Activated T-cell treated with anti-CD3 and anti-CD28 coated beads, Interleukin-2, amount 50 U/mL, for 72 hours (primary cell): Measurements from ENCODE around the gene OCRL. TPM values are rescaled to one million over a fixed set of nuclear protein-coding genes. Genes with fewer than 3 reads are reported as not detected.

Experiments
- ATAC-seq, 2 donors: fragments of 150-1000 bp; cut with Tn5 transposase; replicated peaks in 1 of 2; 2 replicates each; pipeline ENCODE4 v1.10.0; 2021; ENCODE audit warnings: moderate library complexity in 2 of 2, mild to moderate bottlenecking in 1 of 2
- DNase-seq, 2 donors: peaks; one replicate each; pipeline ENCODE4 v3.0.0; 2021 to 2022; ENCODE audit warnings: mixed read lengths in 1 of 2
- H3K27ac Mint-ChIP-seq: one replicate; pipeline ENCODE4 v1.8.0; 2022; ENCODE audit warnings: mild to moderate bottlenecking, moderate library complexity, mixed read lengths
- H3K27me3 Mint-ChIP-seq: one replicate; pipeline ENCODE4 v1.8.0; 2022; ENCODE audit warnings: low read depth, mixed read lengths
- H3K36me3 Mint-ChIP-seq, 2 donors: one replicate each; pipeline ENCODE4 v1.8.0; 2022; ENCODE audit warnings: mixed read lengths in 2 of 2, mild to moderate bottlenecking in 1 of 2; ENCODE audit not compliant: insufficient read depth in 2 of 2
- H3K4me1 Mint-ChIP-seq: one replicate; pipeline ENCODE4 v1.8.0; 2022; ENCODE audit warnings: low read depth, mixed read lengths
- H3K4me3 Mint-ChIP-seq, 2 donors: one replicate each; pipeline ENCODE4 v1.8.0; 2022; ENCODE audit warnings: mild to moderate bottlenecking in 2 of 2, mixed read lengths in 2 of 2, moderate library complexity in 2 of 2
- H3K9me3 Mint-ChIP-seq, 2 donors: one replicate each; pipeline ENCODE4 v1.8.0; 2022; ENCODE audit warnings: mixed read lengths in 2 of 2
- total RNA-seq, 2 donors: library from RNA; stranded (reverse); gene quantifications; one replicate each; pipeline ENCODE4 v1.2.3, GENCODE V29; 2022

Gene OCRL
- total RNA-seq, 2 donors from 2014 or later, result 3.1 to 4.7 TPM

DNA sequence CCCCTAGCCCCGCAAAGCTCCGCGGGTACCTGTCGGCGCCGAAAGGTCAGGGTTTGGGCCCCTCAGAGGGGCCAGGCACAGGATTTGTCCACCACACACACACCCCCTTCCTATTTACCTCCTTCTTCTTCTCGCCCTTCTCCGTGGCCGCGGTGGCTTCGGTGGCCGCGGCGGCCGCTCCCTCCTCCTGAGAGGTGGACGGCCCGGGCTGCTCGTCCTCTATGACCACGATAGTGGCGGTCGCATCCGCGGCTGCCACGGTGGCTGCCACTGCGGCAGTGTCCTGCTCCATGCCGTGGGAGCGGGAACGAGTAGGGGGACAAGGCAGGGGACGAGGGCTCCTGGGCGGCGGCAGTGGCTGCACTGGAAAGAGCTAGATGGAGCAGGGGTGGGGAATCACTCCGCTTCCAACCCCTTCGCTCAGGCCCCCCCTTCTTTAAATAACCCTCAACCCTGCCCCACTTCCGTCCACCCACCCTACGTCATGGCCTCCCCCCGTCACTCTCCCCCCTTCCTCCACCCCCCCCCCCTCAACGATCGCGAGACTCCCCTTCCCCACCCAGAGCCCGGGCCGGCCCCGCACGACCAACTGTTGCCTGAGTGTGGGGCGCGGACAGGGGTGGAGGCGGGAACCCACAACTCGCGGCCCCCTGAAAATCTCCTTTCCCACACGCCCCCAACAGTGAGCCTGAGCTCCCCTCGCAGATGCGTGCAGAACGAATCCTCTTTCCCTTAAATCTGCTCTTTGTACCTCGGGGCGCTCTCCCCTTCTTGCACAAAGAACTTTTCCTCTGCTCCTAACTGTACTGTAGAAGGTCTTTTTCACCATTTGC, 16.8 kb upstream of the OCRL start, which contains the start of gene SMARCA1:
SMARCA1 (minus strand) TSS at position 412 of the 833 bp plus-strand sequence; CDS start at position 292, 120 bp downstream.
- no peak within 1 kb of the TSS for H3K27ac Mint-ChIP-seq
- H3K27me3 Mint-ChIP-seq, result peaks cover 32% of the 10 kb centered on the region
- H3K4me3 Mint-ChIP-seq, result peak within 1 kb of the TSS; percentile 86 to 87
- H3K4me1 Mint-ChIP-seq, result peaks cover 4% of the 10 kb centered on the region
- DNase-seq (peak in 1 of 2 donors; percentile 1), ATAC-seq (peak; percentile 25 to 27)
- H3K36me3 Mint-ChIP-seq, result no peaks in the 10 kb centered on the region
- H3K9me3 Mint-ChIP-seq, result no peaks in the 10 kb centered on the region

DNA sequence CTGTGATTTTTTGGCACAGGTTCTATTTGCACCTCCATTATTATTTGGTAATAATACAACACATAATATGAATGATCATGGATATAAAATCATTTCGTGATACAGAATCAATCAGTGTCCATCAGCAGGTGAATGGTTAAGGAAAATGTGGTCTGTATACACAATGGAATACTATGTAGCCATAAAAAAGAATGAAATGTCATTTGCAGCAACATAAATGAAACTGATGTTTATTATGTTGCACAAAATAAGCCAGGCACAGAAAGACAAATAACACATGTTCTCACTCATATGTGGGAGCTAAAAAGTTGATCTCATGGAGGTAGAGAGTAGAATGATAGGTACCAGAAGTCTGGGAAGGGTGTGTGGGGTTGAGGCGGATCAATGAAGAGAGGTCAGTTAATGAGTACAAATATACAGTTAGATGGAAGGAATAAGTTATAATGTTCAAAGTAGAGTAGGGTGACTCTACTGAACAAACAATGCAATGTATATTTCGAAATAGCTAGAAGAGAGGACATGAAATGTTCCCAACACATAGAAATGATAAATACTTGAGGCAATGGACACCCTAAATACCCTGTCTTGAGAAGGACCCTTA, 15.7 kb upstream of the OCRL start:
- Mint-ChIP-seq H3K4me3 (peak overlapping the region; percentile 73 to 80), H3K9me3 (no peaks in the 10 kb centered on the region), H3K27ac (no peak overlapping the region), H3K4me1 (peaks cover 4% of the 10 kb centered on the region), H3K27me3 (peaks cover 32% of the 10 kb centered on the region), H3K36me3 (no peaks in the 10 kb centered on the region)
- ATAC-seq, result no peak
- DNase-seq, result no peak

DNA sequence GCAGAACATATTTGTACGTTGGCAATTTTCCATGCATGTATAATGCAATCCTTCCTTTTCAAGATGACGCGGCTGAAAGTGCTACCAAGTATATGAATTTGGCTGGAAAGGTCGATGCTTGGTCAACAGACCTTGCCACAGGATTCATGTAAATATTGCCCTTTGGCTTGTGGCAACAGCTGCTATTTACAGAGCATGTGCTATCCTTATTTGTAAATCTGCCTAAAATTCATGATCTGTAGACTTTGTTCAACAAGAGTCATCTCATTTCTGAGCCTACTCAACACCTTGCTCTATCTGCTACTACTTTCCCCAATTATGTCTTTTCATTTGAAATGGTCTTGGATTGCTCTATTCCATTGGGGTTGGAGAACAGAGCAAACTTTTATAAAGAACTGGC, 14.9 kb upstream of the OCRL start:
- Mint-ChIP-seq H3K36me3 (no peaks in the 10 kb centered on the region), H3K27me3 (peaks cover 36% of the 10 kb centered on the region), H3K27ac (no peak overlapping the region), H3K9me3 (no peaks in the 10 kb centered on the region), H3K4me3 (no peak overlapping the region), H3K4me1 (peaks cover 4% of the 10 kb centered on the region)
- DNase-seq (no peak), ATAC-seq (no peak)

DNA sequence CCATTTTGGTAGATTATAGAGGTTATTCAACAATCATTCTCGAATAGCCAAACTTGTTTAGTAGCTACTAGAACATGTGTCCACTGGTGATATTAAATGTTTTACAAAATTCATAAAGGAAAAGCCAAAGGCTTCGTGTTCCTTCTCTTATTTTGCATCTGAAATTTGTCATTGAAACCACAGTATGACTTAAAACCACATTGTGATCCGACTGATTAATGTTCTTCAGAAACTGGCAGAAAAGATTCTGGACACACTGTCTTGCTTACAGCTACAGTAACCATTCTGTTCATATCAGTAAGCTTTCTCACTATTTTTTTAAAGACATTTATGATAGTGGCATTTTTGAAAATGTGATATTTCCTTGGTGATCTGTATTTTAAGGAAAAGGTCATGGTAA, 14.2 kb upstream of the OCRL start:
- Mint-ChIP-seq H3K36me3 (no peaks in the 10 kb centered on the region), H3K27me3 (peaks cover 31% of the 10 kb centered on the region), H3K4me1 (peaks cover 4% of the 10 kb centered on the region), H3K4me3 (no peak overlapping the region), H3K9me3 (no peaks in the 10 kb centered on the region), H3K27ac (no peak overlapping the region)
- no peak for ATAC-seq
- no peak for DNase-seq

DNA sequence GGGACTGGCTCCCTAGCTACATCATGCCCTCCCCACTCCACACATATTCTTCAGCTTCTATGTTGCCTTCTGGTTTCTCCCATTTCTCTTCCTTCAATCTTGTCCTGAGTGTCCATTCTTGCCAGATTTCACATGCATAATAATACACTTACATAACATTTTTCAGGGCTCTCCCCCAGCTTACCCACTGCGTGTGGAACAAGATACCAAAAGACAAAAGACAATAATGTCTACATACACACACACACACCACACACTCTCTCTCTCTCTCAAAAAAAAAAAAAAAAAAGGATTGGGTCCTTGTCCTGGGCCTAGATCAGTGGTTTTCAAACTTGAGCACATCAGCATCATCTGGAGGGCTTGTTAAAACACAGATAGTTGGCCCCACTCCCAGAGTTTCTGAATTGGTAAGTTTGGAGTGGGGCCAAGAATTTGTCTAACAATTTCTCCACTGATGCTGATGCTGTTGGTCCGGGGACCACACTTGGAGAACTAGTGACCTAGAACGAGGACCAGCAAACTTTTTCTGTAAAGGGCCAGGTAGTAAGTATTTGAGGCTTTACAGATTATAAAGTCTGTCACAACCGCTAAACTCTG, 10.3 kb upstream of the OCRL start:
- Mint-ChIP-seq H3K36me3 (no peaks in the 10 kb centered on the region), H3K9me3 (no peaks in the 10 kb centered on the region), H3K4me3 (no peak overlapping the region), H3K4me1 (no peaks in the 10 kb centered on the region), H3K27ac (no peak overlapping the region), H3K27me3 (peaks cover 15% of the 10 kb centered on the region)
- DNase-seq, result no peak
- no peak for ATAC-seq

DNA sequence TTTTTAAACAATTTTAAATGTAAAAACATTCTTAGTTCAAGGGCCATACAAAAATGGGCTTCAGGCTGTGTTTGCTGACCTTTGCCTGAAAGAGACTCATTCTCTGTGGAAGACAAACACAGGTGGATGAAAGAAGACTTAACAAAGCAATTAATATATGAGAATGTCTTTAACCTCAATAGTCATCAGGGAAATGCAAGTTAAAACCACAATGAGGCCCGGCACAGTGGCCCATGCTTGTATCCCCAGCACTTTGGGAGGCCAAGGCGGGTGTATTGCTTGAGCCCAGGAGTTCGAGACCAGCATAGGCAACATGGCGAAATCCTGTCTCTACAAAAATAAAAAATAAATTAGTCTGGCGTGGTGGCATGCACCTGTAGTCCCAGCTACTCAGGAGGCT, 9.6 kb upstream of the OCRL start:
- Mint-ChIP-seq H3K4me3 (no peak overlapping the region), H3K27ac (no peak overlapping the region), H3K27me3 (peaks cover 12% of the 10 kb centered on the region), H3K36me3 (no peaks in the 10 kb centered on the region), H3K9me3 (no peaks in the 10 kb centered on the region), H3K4me1 (no peaks in the 10 kb centered on the region)
- no peak for ATAC-seq
- DNase-seq, result no peak

DNA sequence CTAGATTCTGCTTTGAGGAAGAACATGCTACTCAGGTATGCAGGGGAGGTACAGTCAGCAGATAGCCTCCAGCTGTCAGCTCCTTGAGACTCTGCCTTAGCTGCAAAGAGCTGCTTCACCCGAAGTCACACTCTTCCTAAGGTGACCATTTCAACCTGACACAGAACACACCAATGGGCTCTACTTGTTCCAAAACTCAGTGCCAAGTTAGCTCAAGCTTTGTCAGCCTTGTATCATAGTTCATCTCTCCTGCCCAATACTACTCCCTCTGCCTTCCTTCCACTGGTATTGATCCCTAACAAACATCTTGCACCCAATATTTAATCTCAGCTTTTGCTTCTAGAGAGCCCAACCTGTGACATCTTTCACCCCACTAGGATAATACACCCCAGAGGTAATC, 8.9 kb upstream of the OCRL start:
- Mint-ChIP-seq H3K4me3 (no peak overlapping the region), H3K27me3 (peaks cover 12% of the 10 kb centered on the region), H3K9me3 (no peaks in the 10 kb centered on the region), H3K36me3 (no peaks in the 10 kb centered on the region), H3K4me1 (no peaks in the 10 kb centered on the region), H3K27ac (no peak overlapping the region)
- ATAC-seq (no peak), DNase-seq (no peak)

DNA sequence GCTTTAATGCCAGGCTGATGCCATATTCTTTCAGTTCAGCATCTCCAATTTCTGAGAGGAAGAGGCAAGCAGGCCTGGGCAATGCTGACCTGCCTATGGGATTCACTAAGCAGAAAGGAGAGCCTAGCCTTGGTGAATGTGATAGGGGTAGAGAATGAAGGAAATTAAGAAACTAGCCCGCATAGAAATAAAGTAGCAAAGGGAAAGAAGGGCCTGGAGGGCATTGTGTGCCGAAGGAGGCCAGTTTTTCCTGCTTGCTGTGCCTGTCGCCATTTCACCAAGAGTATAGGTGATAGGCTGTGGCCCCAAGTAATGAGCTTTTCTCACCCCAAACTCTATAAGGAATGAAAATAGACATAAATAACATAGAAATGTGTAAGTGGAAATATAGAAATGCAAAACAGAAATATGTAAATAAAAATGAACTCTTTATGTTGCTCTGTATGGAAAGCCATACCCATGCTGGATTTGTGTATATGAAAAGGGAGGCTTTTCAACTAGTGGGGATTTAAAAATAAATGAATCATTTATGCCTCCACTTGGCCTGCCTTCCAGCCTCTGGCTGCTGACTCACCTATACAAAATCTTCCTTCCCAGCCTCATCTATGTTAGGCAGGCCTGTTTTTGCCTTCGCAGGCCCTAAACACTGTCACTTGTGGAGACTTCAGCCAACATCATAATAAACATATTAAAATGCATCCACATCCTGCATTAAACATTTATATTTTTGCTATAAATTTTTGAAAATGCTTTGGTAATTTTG, 5.1 kb upstream of the OCRL start:
- no peak for ATAC-seq
- no peak for DNase-seq
- Mint-ChIP-seq H3K4me3 (no peak overlapping the region), H3K27ac (no peak overlapping the region), H3K27me3 (peaks cover 21% of the 10 kb centered on the region), H3K36me3 (no peaks in the 10 kb centered on the region), H3K9me3 (no peaks in the 10 kb centered on the region), H3K4me1 (no peaks in the 10 kb centered on the region)

DNA sequence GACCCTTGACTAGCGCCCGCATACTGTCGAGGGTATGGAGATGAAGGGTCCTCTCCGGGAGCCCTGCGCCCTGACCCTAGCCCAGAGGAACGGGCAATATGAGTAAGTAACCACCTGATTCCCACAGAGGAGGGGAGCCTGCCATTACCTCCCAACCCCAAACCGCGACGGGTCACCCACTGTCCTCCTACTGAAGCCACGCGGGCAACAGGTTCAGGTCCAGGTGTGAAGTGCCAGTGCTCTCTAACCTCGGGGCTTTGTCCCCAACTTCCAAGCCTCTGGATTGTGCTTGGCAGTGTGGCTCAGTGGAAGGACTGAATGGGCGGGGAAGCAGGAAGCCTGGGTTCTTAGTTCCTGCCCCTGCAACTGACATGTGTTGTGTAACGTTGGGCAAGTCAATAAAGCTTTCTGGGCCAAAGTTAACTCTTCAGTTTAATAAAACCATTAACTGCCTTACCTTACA, 694 bp downstream of the OCRL start:
- H3K27ac Mint-ChIP-seq, result no peak overlapping the region
- DNase-seq (peak; percentile 6 to 16), ATAC-seq (peak; percentile 52 to 53)
- no peaks in the 10 kb centered on the region for H3K9me3 Mint-ChIP-seq
- H3K27me3 Mint-ChIP-seq, result peaks cover 25% of the 10 kb centered on the region
- no peaks in the 10 kb centered on the region for H3K36me3 Mint-ChIP-seq
- peak overlapping the region; percentile 54 to 56 for H3K4me3 Mint-ChIP-seq
- peaks cover 5% of the 10 kb centered on the region for H3K4me1 Mint-ChIP-seq

- Mint-ChIP-seq H3K9me3 (no peaks in the 10 kb centered on the region), H3K27me3 (peaks cover 29% of the 10 kb centered on the region), H3K4me1 (peaks cover 9% of the 10 kb centered on the region), H3K27ac (no peak overlapping the region), H3K4me3 (no peak overlapping the region), H3K36me3 (no peaks in the 10 kb centered on the region)
- no peak for DNase-seq
- no peak for ATAC-seq
Observed at GRCh38 chrX:129544780-129545179, 4.7 kb downstream of the OCRL start.

- Mint-ChIP-seq H3K9me3 (no peaks in the 10 kb centered on the region), H3K27ac (no peak overlapping the region), H3K4me1 (peaks cover 9% of the 10 kb centered on the region), H3K36me3 (no peaks in the 10 kb centered on the region), H3K4me3 (no peak overlapping the region), H3K27me3 (peaks cover 28% of the 10 kb centered on the region)
- ATAC-seq (no peak), DNase-seq (no peak)
Observed at GRCh38 chrX:129545408-129545807, 5.3 kb downstream of the OCRL start.

DNA sequence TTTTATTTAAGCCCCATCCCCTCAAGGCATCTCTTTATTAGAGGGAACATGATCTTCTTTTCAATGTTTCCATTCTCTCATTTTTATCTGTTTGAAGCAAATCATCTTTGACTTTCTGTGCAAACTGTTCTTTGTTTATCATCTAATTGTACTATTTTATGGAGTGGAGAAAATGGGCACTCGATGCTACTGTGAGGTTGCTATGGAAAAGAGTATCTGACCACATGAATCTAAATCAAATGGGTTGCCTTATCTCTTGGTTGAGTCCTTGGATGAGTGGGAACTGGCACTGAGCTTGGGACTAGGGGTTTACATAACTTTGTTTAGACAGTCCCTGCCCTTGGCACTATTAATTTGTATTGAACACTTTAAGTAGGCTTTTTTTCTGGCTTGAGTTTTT, 9.1 kb downstream of the OCRL start:
- ATAC-seq (no peak), DNase-seq (no peak)
- Mint-ChIP-seq H3K36me3 (peaks cover 0 to 2% of the 10 kb centered on the region in 2 donors), H3K9me3 (no peaks in the 10 kb centered on the region), H3K4me3 (no peak overlapping the region), H3K27me3 (peaks cover 19% of the 10 kb centered on the region), H3K27ac (no peak overlapping the region), H3K4me1 (peaks cover 9% of the 10 kb centered on the region)
